ENCODE data around the gene HOXD10. TPM values are rescaled to one million over a fixed set of nuclear protein-coding genes. Genes with fewer than 3 reads are reported as not detected.

Gene HOXD10
- total RNA-seq, 1 donor from 2014 or later, result 1.9 TPM

DNA sequence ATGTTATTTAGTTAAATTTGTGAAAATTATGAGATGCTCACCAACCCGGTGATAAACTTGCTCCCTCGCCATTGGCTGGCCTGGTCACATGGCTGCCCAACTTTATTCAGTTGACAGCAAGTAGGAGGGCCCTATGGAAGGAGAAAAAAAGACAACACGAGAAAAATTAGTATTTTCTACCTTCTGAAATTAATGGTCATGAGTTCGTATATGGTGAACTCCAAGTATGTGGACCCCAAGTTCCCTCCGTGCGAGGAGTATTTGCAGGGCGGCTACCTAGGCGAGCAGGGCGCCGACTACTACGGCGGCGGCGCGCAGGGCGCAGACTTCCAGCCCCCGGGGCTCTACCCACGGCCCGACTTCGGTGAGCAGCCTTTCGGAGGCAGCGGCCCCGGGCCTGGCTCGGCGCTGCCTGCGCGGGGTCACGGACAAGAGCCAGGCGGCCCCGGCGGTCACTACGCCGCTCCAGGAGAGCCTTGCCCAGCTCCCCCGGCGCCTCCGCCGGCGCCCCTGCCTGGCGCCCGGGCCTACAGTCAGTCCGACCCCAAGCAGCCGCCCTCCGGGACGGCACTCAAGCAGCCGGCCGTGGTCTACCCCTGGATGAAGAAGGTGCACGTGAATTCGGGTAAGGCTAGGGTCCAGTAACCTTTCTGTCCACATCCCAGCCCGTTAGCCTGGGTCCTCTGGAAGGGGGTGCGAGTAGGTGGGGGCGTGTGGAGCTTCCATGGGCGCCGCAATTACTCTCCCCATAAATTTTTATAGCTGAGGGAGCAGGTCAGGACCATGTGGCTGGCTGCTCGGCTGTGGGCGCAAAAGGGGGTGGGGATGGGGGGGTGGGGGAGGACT lies 35.1 kb downstream of the HOXD10 start, which contains the start of gene HOXD4:
HOXD4 (plus strand) TSS at position 109 of the 846 bp plus-strand sequence; CDS start at position 193, 84 bp downstream.
- DNase-seq (ENCODE audit: low spot score) (no peak), ATAC-seq (no peak)
- intact Hi-C loops (cut with DNase I), result no loop called here

DNA sequence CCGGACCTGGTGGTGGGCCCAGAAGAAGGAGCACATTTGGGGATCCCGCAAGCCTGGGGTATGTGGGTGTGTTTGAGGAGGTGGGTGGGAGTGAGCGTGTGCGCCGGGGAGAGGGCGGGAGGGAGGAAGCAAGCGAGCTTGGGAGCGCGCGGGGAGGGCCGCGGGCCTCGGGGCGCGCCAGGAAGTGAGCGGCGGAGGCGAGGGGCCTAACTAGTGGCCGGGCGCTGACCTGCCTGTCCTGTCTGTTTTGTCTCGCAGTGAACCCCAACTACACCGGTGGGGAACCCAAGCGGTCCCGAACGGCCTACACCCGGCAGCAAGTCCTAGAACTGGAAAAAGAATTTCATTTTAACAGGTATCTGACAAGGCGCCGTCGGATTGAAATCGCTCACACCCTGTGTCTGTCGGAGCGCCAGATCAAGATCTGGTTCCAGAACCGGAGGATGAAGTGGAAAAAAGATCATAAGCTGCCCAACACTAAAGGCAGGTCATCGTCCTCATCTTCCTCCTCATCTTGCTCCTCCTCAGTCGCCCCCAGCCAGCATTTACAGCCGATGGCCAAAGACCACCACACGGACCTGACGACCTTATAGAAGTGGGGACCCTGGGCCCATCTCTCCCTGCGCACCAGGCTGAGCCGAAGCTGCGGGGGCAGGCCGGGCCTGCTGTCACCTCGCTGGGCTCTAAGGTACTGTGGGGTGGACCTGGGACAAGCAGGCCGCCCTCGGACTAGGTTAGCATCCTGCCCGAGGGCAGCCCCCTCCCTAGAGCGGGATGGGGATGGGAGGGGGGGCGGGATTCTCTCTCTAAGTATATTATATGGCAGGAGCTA lies 36.0 kb downstream of the HOXD10 start:
- intact Hi-C loops (cut with DNase I), result no loop called here
- DNase-seq (ENCODE audit: low spot score), result no peak

DNA sequence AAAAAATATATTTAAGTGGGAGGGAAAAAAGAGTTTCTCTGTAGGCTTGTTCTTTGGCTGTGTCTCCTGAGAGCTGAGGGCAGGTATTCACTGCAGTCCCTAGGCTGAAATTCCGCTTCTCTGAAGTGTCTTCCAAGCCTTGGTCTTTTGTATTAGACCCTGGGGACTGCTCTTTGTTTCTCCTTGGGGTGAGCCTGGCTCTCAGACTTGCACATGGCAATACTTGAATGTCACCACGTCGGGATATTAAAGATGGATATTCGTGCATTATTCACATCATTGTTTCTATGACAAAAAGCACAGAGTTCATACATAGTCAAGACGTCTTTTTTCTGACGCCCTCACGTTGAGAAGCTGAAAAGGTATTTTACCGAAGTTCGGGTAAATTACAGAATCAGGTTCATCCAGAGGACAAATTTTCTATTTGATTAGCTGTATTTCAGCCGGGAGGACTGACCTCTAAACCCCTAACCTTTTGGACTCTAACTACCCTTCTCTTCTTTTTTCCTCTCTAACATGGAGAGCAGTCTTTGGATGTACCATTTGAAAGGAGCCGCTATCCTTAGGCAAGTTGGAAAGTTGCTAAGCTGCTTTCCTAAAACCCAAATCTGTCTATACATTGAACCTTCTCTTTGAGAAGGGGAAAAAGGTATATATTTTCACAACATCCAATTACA lies 38.1 kb downstream of the HOXD10 start:
- no peak for DNase-seq (ENCODE audit: low spot score)
- intact Hi-C loops (cut with DNase I), result no loop called here
- ATAC-seq, result no peak

More for the DNA sequence above, 36.0 kb downstream of the HOXD10 start:
- no peak for ATAC-seq

DNA sequence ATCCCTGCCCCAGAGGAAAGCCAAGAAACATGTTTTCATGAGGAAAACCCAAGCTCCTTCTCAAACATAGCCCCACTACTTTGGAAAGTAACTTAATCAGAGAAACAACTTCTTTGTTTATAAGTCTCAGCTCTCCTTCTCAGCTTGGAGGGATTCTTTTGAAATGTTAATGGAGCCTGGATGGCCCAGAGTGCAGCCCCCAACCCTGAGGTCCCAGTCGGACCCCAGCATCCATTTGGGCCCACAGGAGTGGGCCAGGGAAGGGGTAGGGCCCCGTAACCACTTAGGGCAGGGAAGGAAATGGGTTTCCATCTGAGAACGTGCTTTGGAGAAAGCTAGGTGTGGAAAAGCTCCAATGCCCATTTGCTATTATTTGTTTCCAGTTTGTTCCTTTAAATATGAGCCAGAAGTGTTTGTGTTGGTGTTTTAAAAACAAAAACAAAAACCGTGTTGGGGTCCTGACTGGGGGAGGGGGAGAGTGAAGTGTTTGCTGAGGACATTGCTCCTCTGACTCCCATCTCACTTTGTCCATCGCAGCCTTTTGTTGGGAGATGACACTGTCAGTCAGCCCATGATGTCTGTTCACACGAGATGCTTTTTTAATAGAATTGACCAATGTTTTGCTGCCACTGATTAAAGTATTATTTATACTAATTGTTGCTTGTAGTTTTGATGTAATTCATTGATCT lies 38.9 kb downstream of the HOXD10 start:
- DNase-seq (ENCODE audit: low spot score), result no peak
- intact Hi-C loops (cut with DNase I), result no loop called here
- no peak for ATAC-seq

DNA sequence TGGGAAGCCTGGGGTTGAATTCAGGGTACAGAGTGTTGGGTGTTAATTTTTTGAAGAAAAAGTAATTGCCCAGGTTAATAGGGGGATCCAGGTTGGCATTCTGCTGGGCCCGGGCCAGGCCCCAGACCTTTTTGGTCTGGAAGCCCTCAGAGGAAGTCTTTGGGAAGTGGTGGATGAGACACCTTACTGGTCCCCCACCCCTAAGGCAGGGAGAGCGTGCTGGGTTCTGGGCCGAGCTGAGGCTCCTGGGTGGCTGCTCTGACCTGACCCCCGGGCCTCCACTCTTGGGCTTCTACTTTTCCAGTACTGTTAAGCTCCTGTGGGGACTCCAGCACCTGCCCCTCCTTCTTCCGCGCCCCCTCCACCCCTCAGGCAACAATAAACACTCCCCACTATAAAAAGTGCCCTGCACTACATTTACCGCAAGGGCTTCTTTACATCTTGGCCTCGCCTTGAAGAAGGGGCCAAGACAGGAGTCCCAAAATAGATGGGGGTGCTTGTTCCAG lies 39.8 kb downstream of the HOXD10 start:
- intact Hi-C loops (cut with DNase I), result no loop called here
- no peak for DNase-seq (ENCODE audit: low spot score)
- no peak for ATAC-seq

DNA sequence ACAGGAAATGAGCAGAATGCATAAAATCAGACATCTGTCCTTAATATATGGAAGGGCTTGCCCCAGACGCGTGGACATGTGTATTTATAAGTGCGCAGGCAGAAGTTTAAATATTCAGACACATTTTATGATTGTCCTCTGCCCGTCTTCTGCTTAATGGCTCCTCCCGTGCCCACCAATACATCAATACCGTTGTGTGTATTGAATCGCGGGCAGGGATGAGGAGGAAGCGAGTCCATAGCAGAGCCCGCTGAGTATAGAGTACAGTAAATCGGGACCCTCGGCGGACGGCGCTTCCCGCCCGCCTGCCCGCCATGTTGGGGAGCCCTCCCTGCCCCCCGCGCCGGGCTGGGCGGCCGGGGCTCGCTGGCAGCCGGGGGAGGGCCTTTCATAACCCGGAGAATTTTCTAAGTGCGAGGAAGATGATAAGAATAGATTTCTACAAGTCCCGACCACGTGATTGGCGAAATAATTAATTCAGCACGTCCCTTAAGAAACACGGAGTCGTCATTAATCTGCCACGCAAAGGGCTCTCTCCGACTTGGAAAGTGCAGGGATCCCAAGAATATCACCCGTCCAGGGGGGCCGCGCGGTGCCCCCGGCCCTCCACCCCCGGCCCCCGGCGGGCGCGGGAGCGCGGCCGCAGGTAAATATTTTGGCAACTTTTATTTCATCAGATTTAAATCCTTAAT lies 40.4 kb downstream of the HOXD10 start, which contains the start of gene HOXD3:
HOXD3 (plus strand) TSS at position 501 of the 692 bp plus-strand sequence. CDS start 11,808 bp downstream, outside the sequence.
- intact Hi-C loops (cut with DNase I), result no loop called here
- no peak for DNase-seq (ENCODE audit: low spot score)
- ATAC-seq, result no peak

DNA sequence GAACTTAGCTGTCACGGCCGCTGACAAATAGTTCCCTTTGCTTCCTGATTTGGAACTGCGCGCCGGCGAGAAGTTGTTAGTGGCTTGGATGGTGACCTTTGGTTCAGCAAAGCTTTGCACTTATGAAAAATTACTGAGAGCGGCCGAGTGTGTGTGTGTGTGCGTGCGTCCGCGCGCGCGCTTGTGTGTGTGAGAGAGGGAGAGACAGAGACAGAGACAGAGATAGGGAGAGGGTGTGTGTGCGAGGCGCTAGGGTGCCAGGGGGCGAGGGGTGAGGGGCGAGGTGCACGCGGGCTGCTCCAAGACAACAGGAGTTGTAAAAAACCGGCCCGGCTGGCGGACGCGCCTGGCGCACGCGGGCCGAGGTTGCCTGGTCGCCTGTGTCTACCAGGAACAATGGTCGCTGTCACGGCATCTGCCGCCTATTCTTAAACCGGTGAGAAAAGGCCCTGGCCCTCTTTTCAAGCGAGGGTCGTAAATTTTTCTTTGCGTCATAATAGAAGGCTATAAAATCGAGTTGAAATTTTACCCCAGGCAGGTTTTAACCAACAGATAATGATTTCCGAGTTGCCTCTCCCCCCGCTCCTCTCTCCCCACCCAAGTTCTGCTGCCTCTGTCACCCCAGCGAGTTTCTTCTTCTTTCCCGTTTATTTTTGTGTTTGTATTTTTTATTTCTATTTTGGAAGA lies 41.1 kb downstream of the HOXD10 start:
- DNase-seq (ENCODE audit: low spot score) (no peak), ATAC-seq (no peak)

DNA sequence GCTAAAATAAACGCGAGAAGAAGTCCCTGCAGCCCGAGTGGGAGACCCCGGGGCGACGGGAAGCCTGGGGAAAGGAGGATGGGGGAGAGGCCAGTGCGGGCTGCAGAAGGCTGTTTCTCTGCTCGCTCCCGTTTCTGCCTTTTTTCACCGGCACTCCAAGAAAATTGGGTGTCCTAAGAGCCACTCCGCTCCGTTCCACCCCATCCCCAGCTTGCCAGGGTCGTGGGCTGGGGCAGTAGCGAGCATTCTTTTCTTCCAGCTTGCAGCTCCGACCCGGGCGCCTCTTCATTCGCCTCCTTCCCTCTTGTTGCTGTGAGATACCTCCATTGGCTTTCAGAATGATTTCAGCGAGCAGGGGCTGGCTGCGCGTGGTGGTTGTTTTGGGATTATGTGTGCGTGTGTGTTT lies 41.6 kb downstream of the HOXD10 start:
- intact Hi-C loops (cut with DNase I), result no loop called here
- ATAC-seq, result no peak
- DNase-seq (ENCODE audit: low spot score), result no peak

More for the DNA sequence above, 41.1 kb downstream of the HOXD10 start:
- intact Hi-C loops (cut with DNase I), result no loop called here

DNA sequence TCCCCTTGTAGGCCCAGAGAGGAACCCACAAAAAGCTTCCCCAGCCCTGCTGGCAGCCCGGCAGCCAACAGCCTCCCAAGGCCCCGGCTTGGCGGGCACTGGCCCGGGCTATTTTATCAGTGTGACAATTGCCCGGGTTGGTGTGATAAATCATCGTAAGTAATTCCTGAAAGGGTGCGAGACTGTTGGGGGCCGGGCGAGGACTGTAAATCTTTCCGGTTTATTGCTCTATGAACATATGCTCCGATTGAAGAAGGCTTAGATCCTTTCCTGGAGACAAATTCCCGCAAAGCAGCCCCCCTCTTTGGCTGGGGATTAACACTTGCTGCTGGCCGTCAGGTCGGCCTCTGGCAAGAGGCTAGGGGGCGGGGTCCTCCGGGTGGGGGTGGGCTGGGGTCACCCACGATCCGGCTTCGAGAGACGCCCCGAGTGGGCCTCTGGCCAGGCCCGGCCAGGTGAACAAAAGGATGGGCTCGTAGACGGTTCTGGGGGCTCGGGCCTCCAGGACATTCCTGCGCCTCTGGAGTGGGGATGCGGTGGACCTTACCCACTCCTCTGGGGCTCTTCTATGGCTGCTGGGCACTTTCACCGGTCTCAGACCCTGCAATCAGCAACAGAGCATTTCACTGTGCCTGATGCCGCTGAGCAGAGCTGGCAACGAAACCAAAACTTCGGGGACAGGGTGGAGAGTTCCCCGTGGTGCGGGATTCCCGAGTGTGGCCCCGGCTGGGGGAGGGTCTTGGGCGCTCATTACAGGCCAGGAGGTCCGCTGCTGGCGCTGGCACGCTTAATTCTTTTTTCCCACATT lies 42.5 kb downstream of the HOXD10 start:
- intact Hi-C loops (cut with DNase I), result no loop called here
- ATAC-seq (no peak), DNase-seq (ENCODE audit: low spot score) (no peak)

DNA sequence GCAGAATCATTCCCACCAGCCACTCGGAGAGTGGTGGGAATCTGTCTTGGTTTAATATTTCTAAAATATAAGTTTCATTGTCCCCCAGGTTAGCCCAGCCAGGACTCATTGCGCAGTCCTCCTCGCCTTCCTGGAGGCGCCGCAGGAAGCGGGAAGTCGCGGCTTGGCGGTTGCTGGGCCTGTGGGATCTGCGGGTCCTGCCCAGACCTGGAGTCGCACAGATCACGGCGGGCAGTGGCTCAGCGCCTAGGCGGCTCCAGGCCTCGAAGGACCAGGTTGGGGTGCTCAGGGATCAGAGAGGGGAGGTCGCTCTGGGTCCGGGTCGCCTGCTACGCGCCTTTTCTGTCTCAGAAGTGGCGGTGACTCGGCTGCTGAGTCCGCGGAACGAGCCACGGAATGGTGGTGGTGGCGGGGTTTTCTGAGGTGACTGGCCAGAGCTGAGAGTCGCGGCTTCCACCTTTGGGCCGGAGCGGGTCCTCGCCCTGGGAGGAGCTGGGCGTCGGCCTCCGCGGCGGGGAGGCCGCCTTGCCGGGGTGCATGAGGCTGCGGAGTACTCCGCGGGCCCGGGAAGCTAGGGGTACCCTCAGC lies 43.2 kb downstream of the HOXD10 start:
- DNase-seq (ENCODE audit: low spot score) (no peak), ATAC-seq (no peak)
- intact Hi-C loops (cut with DNase I), result no loop called here

DNA sequence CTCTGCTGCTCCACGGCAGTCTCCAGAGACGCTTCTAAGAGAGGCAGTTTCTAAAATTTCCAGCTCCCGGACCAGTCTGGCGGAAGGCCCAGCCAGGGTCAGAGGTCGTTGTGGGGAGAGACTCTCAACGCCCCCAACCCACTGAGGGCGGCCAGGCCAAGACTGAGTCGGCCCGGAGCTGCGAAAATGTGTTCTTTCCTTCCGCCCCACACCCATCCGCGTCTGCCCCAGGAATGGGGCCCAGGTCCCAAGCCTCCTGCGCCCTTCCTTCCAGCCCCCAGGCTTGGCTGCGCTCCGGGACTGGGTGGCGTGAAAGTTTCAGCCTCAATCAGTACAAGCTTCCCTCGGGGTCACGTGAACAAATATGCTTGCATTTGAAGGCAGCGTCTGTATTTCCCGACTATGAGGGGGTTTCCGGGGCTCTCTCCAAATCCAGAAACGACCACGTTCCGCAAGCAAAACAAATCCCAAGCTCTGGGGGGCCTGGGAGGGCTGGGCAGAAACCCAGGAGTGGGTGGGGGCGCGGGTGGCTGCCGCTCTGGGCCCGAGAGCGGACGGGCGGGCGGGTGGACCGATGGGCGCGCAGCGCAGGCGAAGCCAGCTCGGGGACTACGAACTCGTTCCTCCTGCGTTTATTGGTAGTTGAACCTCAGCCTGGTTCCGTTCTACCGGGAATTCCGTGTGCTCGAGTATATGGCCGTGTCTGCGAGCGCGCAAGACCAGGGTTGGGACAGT lies 43.8 kb downstream of the HOXD10 start:
- intact Hi-C loops (cut with DNase I), result no loop called here
- peak; percentile 24 for ATAC-seq
- DNase-seq (ENCODE audit: low spot score), result no peak

DNA sequence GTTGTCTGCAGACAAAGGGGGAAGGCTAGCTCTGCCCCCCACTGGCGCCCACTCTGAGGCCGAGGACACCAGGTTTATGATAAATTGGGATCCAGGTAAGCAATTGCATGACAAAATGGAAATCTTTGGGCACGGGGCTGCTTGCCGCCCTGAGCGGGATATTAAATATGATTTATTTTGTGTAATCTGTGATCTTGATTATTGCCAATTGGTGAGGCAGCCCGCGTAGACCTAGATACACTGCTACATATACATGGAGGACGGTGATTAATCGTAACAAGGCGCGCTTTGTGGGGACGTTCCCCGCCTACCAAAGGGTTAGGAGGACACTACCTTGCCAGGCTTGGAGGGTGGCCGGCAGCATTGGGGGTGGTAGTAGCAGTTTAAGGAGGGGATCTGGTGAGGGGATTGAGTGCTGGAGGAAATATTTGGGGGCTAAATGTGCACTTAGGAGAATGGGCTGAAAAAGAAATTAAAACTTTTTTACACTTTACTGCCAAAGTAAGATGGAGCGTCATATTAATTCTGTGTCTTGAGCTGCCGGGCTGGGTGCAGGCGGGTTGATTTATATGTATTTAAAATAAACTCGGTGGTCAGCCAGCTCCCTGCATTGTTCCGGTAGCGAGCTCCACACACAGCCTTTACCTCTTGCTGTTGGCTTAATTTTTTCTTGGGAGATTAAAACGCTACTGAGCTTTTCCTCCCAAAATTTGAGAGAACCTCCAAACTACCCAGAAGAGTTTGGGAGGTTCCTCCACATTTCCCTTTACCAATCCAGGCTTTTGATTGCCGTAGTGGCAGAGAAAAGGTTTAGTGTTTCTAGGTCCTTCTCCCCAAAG lies 44.6 kb downstream of the HOXD10 start:
- intact Hi-C loops (cut with DNase I), result no loop called here
- no peak for ATAC-seq
- no peak for DNase-seq (ENCODE audit: low spot score)

DNA sequence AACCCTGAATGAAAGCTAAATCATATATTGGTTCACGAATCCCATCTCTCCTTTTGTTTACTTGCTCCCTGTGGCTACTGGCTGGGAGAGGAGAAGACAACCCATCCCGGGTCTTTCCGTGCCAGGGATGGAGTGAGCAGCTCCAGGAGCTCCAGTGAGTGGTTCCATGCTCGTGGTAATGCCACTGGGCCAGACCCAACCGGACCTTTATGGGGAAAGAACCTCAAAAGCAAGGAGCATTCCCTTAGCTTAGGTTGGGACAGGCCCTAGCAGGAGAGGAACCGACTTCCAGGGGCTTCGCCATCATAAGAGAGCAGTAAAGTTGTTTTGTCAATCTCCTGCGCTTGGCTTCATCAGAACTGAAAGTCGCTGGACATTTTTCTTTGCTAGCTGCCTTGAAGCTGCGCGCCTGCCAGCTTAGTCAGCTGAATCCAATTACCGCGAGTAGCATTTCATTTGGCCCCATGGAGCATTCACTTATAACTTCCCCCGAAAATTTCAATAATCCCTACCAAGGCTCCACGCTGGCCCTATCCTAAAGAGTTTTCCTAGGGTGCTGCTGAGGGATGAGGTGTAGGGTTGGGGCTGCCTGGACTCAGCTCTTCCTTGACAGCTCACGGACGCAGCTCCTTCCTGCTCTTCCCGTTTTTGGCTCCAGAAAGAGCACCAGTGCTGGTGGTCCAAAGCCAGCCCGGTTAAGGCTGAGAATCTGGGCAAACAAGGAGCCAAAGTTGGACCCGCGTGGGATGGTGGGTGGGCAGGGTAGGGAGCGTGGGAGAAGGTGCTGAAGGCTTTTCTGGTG lies 45.4 kb downstream of the HOXD10 start:
- DNase-seq (ENCODE audit: low spot score) (no peak), ATAC-seq (peak; percentile 15)
- intact Hi-C loops (cut with DNase I), result no loop called here
